Measurements from ENCODE around the gene SYNGR2. TPM values are rescaled to one million over a fixed set of nuclear protein-coding genes. Genes with fewer than 3 reads are reported as not detected.

Gene SYNGR2
- total and polyA plus RNA-seq, 2 donors (not counting 1 experiment from before 2014, with no cell fraction given), result 390 to 442 TPM

DNA sequence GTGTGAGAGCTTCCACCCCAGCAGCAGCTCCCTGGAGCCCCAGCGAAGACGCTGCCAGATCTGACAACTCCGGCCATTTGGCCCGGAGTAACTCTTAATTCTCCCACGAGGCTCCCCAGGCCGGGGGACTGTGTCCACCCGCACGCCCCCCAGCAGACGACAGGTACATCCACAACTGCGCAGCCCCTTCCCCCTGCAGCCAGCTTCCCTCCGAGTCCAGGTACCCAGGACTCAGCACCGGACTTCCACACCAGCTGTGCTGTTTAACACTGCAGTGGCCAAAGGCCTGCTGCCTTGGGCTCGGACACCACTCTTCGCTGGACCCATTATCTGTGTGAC is 7.2 kb downstream of the SYNGR2 start:
- H3K27ac Mint-ChIP-seq, result peak overlapping the region; percentile 89
- DNase-seq, result no peak
- no peaks in the 10 kb centered on the region for H3K9me3 Mint-ChIP-seq (ENCODE audit: insufficient read depth)
- TF ChIP-seq EZH2 (IDR thresholded peaks at IDR 0.05; ENCODE audit: borderline replicate concordance, insufficient read depth, low read depth, low read length, poor library complexity, severe bottlenecking), result no peak
- intact Hi-C loops (cut with micrococcal nuclease), result no loop called here
- peaks cover 0 to 47% of the 10 kb centered on the region in 2 experiments for H3K36me3 ChIP-seq (replicated peaks in 1 of 2; ENCODE audit: control extremely low read depth in 1 of 2, control insufficient read depth in 1 of 2, extremely low read depth in 1 of 2, insufficient read depth in 2 of 2, low read length in 1 of 2)
- H3K4me3 Mint-ChIP-seq, result peak overlapping the region; percentile 13
- no peaks in the 10 kb centered on the region for H3K27me3 Mint-ChIP-seq
- no peak for ATAC-seq (ENCODE audit: low read depth)
- H3K4me3 ChIP-seq (ENCODE audit: control extremely low read depth in 1 of 5, extremely low read depth in 1 of 5, insufficient read depth in 1 of 5, low read depth in 2 of 5, low read length in 4 of 5), result no peak overlapping the region
- peak overlapping the region; percentile 73 for H3K4me2 ChIP-seq (replicated peaks; ENCODE audit: low read depth, low read length, poor library complexity, severe bottlenecking)
- peak overlapping the region in 1 of 2 donors; percentile 24 for H3K27ac ChIP-seq (ENCODE audit: low read length in 2 of 2)
- POLR2A ChIA-PET, result interaction anchor here (0.5 to 19.6 kb wide), 8 partner anchors 9 to 166 kb away, joined by 3 to 432 read pairs (median 4); partner anchors contain the start of genes C17orf99, TK1, TMC6 and TMC8
- H3K27me3 ChIP-seq (replicated peaks in 1 of 4; ENCODE audit: control extremely low read depth in 1 of 4, control insufficient read depth in 3 of 4, insufficient read depth in 4 of 4, low read length in 3 of 4), result no peaks in the 10 kb centered on the region
- peaks cover 83% of the 10 kb centered on the region for H3K4me1 Mint-ChIP-seq
- 98% methylated on average over 14 of the region's 14 CpGs for WGBS (ENCODE audit: insufficient coverage)
- peaks cover 8% of the 10 kb centered on the region for H4K20me1 ChIP-seq (ENCODE audit: control insufficient read depth, insufficient read depth, low read length, poor library complexity, severe bottlenecking)
- H3K79me2 ChIP-seq (ENCODE audit: control insufficient read depth, insufficient read depth, low read length), result peaks cover 28% of the 10 kb centered on the region
- H3K9ac ChIP-seq (ENCODE audit: low read length), result no peak overlapping the region
- peaks cover 73% of the 10 kb centered on the region in 2 donors for H3K4me1 ChIP-seq (ENCODE audit: control insufficient read depth in 2 of 2, insufficient read depth in 2 of 2, low read length in 2 of 2)
- CTCF ChIA-PET, result interaction anchor here (1.3 to 19.2 kb wide), 13 partner anchors 9 to 246 kb away, joined by 3 to 357 read pairs (median 10); partner anchors contain the start of genes AFMID, TK1, TMC6 and TMC8
- H2AFZ ChIP-seq (ENCODE audit: insufficient read depth, low read depth, low read length, poor library complexity, severe bottlenecking), result no peak overlapping the region
- H3K9me3 ChIP-seq (ENCODE audit: control extremely low read depth in 1 of 3, control insufficient read depth in 2 of 3, insufficient read depth in 1 of 3, low read length in 2 of 3), result no peaks in the 10 kb centered on the region

DNA sequence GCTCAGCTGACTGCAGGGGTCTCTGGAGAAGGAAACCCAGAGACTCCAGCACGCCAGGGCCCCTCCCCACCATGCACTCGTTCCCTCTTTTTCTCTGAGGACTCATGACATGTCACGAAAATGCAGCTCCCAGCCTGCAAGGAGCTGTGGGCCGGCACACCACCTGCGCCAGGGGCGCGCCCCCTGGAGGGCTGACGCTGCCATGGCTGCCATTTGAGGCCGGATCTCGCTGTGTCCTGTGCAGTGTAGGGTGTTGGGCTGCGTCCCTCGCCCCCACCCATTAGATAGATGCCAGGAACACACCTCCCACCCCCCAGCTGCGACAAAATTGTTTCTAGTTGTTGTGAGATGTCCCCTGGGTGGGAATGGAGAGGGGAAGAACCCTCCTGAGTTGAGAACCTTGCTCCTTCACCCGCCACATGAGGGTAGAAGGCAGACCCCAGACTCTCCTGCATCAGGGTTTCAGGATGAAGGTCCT is 8.2 kb downstream of the SYNGR2 start:
- H3K27me3 Mint-ChIP-seq, result no peaks in the 10 kb centered on the region
- Histone ChIP-seq H4K20me1 (ENCODE audit: control insufficient read depth, insufficient read depth, low read length, poor library complexity, severe bottlenecking) (no peaks in the 10 kb centered on the region), H3K27ac (ENCODE audit: low read length in 2 of 2) (no peak overlapping the region), H3K79me2 (ENCODE audit: control insufficient read depth, insufficient read depth, low read length) (peaks cover 28% of the 10 kb centered on the region), H3K9me3 (ENCODE audit: control extremely low read depth in 1 of 3, control insufficient read depth in 2 of 3, insufficient read depth in 1 of 3, low read length in 2 of 3) (no peaks in the 10 kb centered on the region), H3K4me3 (ENCODE audit: control extremely low read depth in 1 of 5, extremely low read depth in 1 of 5, insufficient read depth in 1 of 5, low read depth in 2 of 5, low read length in 4 of 5) (no peak overlapping the region), H3K4me1 (ENCODE audit: control insufficient read depth in 2 of 2, insufficient read depth in 2 of 2, low read length in 2 of 2) (peaks cover 66 to 67% of the 10 kb centered on the region in 2 donors), H2AFZ (ENCODE audit: insufficient read depth, low read depth, low read length, poor library complexity, severe bottlenecking) (peak overlapping the region; percentile 27), H3K36me3 (replicated peaks in 1 of 2; ENCODE audit: control extremely low read depth in 1 of 2, control insufficient read depth in 1 of 2, extremely low read depth in 1 of 2, insufficient read depth in 2 of 2, low read length in 1 of 2) (peaks cover 0 to 39% of the 10 kb centered on the region in 2 experiments), H3K4me2 (replicated peaks; ENCODE audit: low read depth, low read length, poor library complexity, severe bottlenecking) (peak overlapping the region; percentile 73), H3K27me3 (replicated peaks in 1 of 4; ENCODE audit: control extremely low read depth in 1 of 4, control insufficient read depth in 3 of 4, insufficient read depth in 4 of 4, low read length in 3 of 4) (no peaks in the 10 kb centered on the region), H3K9ac (ENCODE audit: low read length) (no peak overlapping the region)
- peak; percentile 87 for DNase-seq
- intact Hi-C loops (cut with micrococcal nuclease), result loop anchor here (1.0 kb wide), 4 partner anchors 36 to 64 kb away; no protein-coding TSS in a partner anchor
- CTCF ChIA-PET, result interaction anchor here (0.6 to 19.2 kb wide), 21 partner anchors 9 to 245 kb away, joined by 3 to 357 read pairs (median 8); partner anchors contain the start of genes AFMID, TK1, TMC6 and TMC8
- peak; percentile 59 for ATAC-seq (ENCODE audit: low read depth)
- peak overlapping the region; percentile 44 for H3K4me3 Mint-ChIP-seq
- TF ChIP-seq EZH2 (IDR thresholded peaks at IDR 0.05; ENCODE audit: borderline replicate concordance, insufficient read depth, low read depth, low read length, poor library complexity, severe bottlenecking), result no peak
- TF ChIP-seq, protein P1, sequence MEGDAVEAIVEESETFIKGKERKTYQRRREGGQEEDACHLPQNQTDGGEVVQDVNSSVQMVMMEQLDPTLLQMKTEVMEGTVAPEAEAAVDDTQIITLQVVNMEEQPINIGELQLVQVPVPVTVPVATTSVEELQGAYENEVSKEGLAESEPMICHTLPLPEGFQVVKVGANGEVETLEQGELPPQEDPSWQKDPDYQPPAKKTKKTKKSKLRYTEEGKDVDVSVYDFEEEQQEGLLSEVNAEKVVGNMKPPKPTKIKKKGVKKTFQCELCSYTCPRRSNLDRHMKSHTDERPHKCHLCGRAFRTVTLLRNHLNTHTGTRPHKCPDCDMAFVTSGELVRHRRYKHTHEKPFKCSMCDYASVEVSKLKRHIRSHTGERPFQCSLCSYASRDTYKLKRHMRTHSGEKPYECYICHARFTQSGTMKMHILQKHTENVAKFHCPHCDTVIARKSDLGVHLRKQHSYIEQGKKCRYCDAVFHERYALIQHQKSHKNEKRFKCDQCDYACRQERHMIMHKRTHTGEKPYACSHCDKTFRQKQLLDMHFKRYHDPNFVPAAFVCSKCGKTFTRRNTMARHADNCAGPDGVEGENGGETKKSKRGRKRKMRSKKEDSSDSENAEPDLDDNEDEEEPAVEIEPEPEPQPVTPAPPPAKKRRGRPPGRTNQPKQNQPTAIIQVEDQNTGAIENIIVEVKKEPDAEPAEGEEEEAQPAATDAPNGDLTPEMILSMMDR (IDR thresholded peaks at IDR 0.05), result peak; percentile 93
- no peaks in the 10 kb centered on the region for H3K9me3 Mint-ChIP-seq (ENCODE audit: insufficient read depth)
- WGBS (ENCODE audit: insufficient coverage), result 2% methylated on average over 9 of the region's 14 CpGs
- peak overlapping the region; percentile 89 for H3K27ac Mint-ChIP-seq
- peaks cover 78% of the 10 kb centered on the region for H3K4me1 Mint-ChIP-seq
- POLR2A ChIA-PET, result interaction anchor here (0.7 to 19.6 kb wide), 13 partner anchors 9 to 100 kb away, joined by 3 to 432 read pairs (median 4); partner anchors contain the start of genes C17orf99, TK1, TMC6 and TMC8

All from B cell (primary cell).